GM12878 (cell line): ENCODE measurements around the gene HTT-AS. TPM values are rescaled to one million over a fixed set of nuclear protein-coding genes. Genes with fewer than 3 reads are reported as not detected.

Source experiments
- ATAC-seq: fragments of 200-7000 bp; cut with Tn5 transposase; 3 replicates; pipeline ENCODE4 v1.9.1; 2020; ENCODE audit warnings: mild to moderate bottlenecking, moderate library complexity
- BruUV-seq: library from RNA; stranded (reverse); fragments of 400-500 nt; replicated peaks from 2 replicates; lab custom pipeline; 2021; lab: Mats Ljungman, UMichigan
- CTCF ChIA-PET: fragments of 300-600 bp; sonication (Branson Sonifier 250); formaldehyde crosslinking; extraction: SDS; loops from one replicate; lab custom pipeline; 2021; ENCODE audit warnings: inconsistent platforms; lab: Yijun Ruan, JAX
- POLR2A ChIA-PET: fragments of 350-600 bp; formaldehyde crosslinking; extraction: SDS; loops from one replicate; lab custom pipeline; 2021; ENCODE audit warnings: inconsistent platforms; lab: Charles Lee
- RAD21 ChIA-PET: fragments of 300-600 bp; sonication (Branson Sonifier 250); formaldehyde crosslinking; loops from one replicate; lab custom pipeline; 2023; ENCODE audit warnings: antibody characterized with exemption; ENCODE audit not compliant: unreplicated experiment; lab: Charles Lee
- SMC1A ChIA-PET: fragments of 300-600 bp; sonication (Branson Sonifier 250); formaldehyde crosslinking; loops from one replicate; lab custom pipeline; 2023; ENCODE audit not compliant: unreplicated experiment, uncharacterized antibody; lab: Charles Lee
- DNase-seq: peaks from one replicate; pipeline ENCODE4 v3.0.0-alpha.2; 2011; ENCODE audit warnings: low read depth, low spot score
- FAIRE-seq: peaks from 3 replicates; lab custom pipeline; 2011; peaks lifted over from hg19 to GRCh38; lab: Jason Lieb, UNC
- H2AFZ ChIP-seq: 2 replicates; pipeline ENCODE4 v1.6.0; 2011; ENCODE audit warnings: low read depth, low read length, control low read depth; ENCODE audit not compliant: control insufficient read depth
- H3K27ac ChIP-seq: 2 replicates; pipeline ENCODE4 v1.5.1; 2011; ENCODE audit warnings: control low read depth; ENCODE audit not compliant: control insufficient read depth, insufficient read depth
- H3K27me3 ChIP-seq, 2 experiments: replicated peaks in 1 of 2; 2 replicates each; pipeline versions ENCODE4 v1.6.0 to v1.6.1; 2011; ENCODE audit warnings: low read length in 1 of 2; ENCODE audit not compliant: control insufficient read depth in 2 of 2, insufficient read depth in 2 of 2
- H3K36me3 ChIP-seq, 2 experiments: 2 replicates each; pipeline ENCODE4 v1.5.1; 2011; ENCODE audit warnings: low read length in 1 of 2; ENCODE audit not compliant: control insufficient read depth in 2 of 2, insufficient read depth in 2 of 2
- H3K4me1 ChIP-seq: 2 replicates; pipeline ENCODE4 v1.6.1; 2011; ENCODE audit warnings: mild to moderate bottlenecking, low read length, moderate library complexity, mixed read lengths; ENCODE audit not compliant: control insufficient read depth, insufficient read depth
- H3K4me2 ChIP-seq: 2 replicates; pipeline ENCODE4 v1.6.0; 2011; ENCODE audit warnings: control low read depth; ENCODE audit not compliant: control insufficient read depth, insufficient read depth
- H3K4me3 ChIP-seq: fragments of 200-600 bp; sonication (generic); 2 replicates; pipeline ENCODE4 v1.5.1; 2016
- H3K79me2 ChIP-seq: 2 replicates; pipeline ENCODE4 v1.6.0; 2011; ENCODE audit warnings: low read length; ENCODE audit not compliant: control insufficient read depth, insufficient read depth
- H3K9ac ChIP-seq: 2 replicates; pipeline ENCODE4 v1.8.0; 2011; ENCODE audit warnings: low read length, control low read depth, mixed read lengths; ENCODE audit not compliant: control insufficient read depth, insufficient read depth
- H3K9me3 ChIP-seq: replicated peaks from 3 replicates; pipeline ENCODE4 v1.5.1; 2011; ENCODE audit warnings: mild to moderate bottlenecking, low read length; ENCODE audit not compliant: control insufficient read depth, insufficient read depth
- H4K20me1 ChIP-seq: 2 replicates; pipeline ENCODE4 v1.6.0; 2011; ENCODE audit not compliant: control insufficient read depth, insufficient read depth
- CBFB ChIP-seq: IDR thresholded peaks from 2 replicates; pipeline ENCODE4 v1.6.1; 2016; ENCODE audit warnings: antibody characterized with exemption, low read depth
- CREM ChIP-seq: IDR thresholded peaks from 2 replicates; pipeline ENCODE4 v1.6.1; 2014; ENCODE audit warnings: antibody characterized with exemption, low read depth
- DPF2 ChIP-seq: fragments of 450-650 bp; IDR thresholded peaks from 2 replicates; pipeline ENCODE4 v1.6.1; 2017; ENCODE audit warnings: mild to moderate bottlenecking
- IRF4 ChIP-seq: IDR thresholded peaks from 2 replicates; pipeline ENCODE4 v1.6.1; 2011; ENCODE audit warnings: low read depth, low read length
- JUNB ChIP-seq: IDR thresholded peaks from 2 replicates; pipeline ENCODE4 v1.6.1; 2016; ENCODE audit warnings: antibody characterized with exemption, mild to moderate bottlenecking
- MEF2A ChIP-seq: IDR thresholded peaks from 2 replicates; pipeline ENCODE4 v1.6.1; 2011; ENCODE audit warnings: low read depth, mild to moderate bottlenecking, low read length, moderate library complexity; ENCODE audit not compliant: insufficient read depth
- NFYB ChIP-seq: IDR thresholded peaks from 2 replicates; pipeline ENCODE4 v1.6.1; 2011; ENCODE audit warnings: low read depth, mild to moderate bottlenecking, low read length, improper control_type of control experiment, moderate library complexity; ENCODE audit not compliant: insufficient read depth
- SMARCA5 ChIP-seq: fragments of 450-650 bp; IDR thresholded peaks from 2 replicates; pipeline ENCODE4 v1.6.1; 2017; ENCODE audit warnings: mild to moderate bottlenecking
- SPI1 ChIP-seq: IDR thresholded peaks from 2 replicates; pipeline ENCODE4 v1.6.1; 2011; ENCODE audit warnings: low read depth, mild to moderate bottlenecking, low read length, moderate library complexity, borderline replicate concordance; ENCODE audit not compliant: insufficient read depth
- SREBF2 ChIP-seq: IDR thresholded peaks from 2 replicates; pipeline ENCODE4 v1.6.1; 2012; ENCODE audit warnings: mild to moderate bottlenecking, low read length
- SRF ChIP-seq, 2 experiments: IDR thresholded peaks; 2 replicates each; pipeline ENCODE4 v1.6.1; 2011; ENCODE audit warnings: low read depth in 2 of 2, low read length in 2 of 2, mild to moderate bottlenecking in 1 of 2, moderate library complexity in 1 of 2
- TAF1 ChIP-seq: IDR thresholded peaks from 2 replicates; pipeline ENCODE4 v1.6.1; 2011; ENCODE audit warnings: mild to moderate bottlenecking, low read depth, low read length, borderline replicate concordance
- TCF12 ChIP-seq: IDR thresholded peaks from 2 replicates; pipeline ENCODE4 v1.6.1; 2011; ENCODE audit warnings: low read depth, mild to moderate bottlenecking, low read length
- TCF3 ChIP-seq: IDR thresholded peaks from 2 replicates; pipeline ENCODE4 v1.6.1; 2012; ENCODE audit warnings: low read depth, mild to moderate bottlenecking, low read length, borderline replicate concordance; ENCODE audit not compliant: insufficient read depth
- ZSCAN29 ChIP-seq: fragments of 450-650 bp; IDR thresholded peaks from 2 replicates; pipeline ENCODE4 v1.6.1; 2017; ENCODE audit warnings: mild to moderate bottlenecking, moderate library complexity
- WGBS: methylation state at CpG from one replicate; pipeline ENCODE4 v1.1.6; 2016; ENCODE audit warnings: low lambda C conversion rate; ENCODE audit not compliant: insufficient replicate concordance, insufficient coverage; ENCODE audit errors: missing lambda C conversion rate; 5-methylcytosine and 5-hydroxymethylcytosine counted together
- in situ Hi-C: fragments of 300-500 bp; cut with MboI; formaldehyde crosslinking; loops from 9 replicates; pipeline ENCODE4 v1.14.3; 2018; ENCODE audit warnings: mixed read lengths
- intact Hi-C: fragments of 100-400 bp; cut with micrococcal nuclease; formaldehyde crosslinking; loops from one replicate; pipeline ENCODE4 v1.14.2; 2022; ENCODE audit not compliant: unreplicated experiment
- polyA plus RNA-seq, 11 experiments: library from polyadenylated mRNA; depleted of rRNA in 4 of 11; unstranded in 6 of 11; stranded (reverse) in 5 of 11; fragments of >200 nt; fragmentation: Nextera tagmentation in 4 of 11; fragmentation: Illumina TruSeq in 1 of 11; extraction: Ambion mirVana in 4 of 11; extraction: Trizol in 1 of 11; gene quantifications; 1 replicate in 1 of 11; 2 replicates in 10 of 11; pipeline versions ENCODE4 v1.2.1 to v1.2.3, GENCODE V29; 2011 to 2016; ENCODE audit warnings: inconsistent platforms in 2 of 11, missing spikeins in 2 of 11, low read depth in 1 of 11
- total RNA-seq, 4 experiments: library from RNA; depleted of rRNA in 3 of 4; stranded (reverse); fragments of >200 nt in 3 of 4; fragmentation: Illumina TruSeq in 1 of 4; extraction: Trizol in 1 of 4; gene quantifications; 2 replicates each; pipeline versions ENCODE4 v1.2.1 to v1.2.3, GENCODE V29; 2013 to 2021
- TF ChIP-seq, protein P1 (sequence below): fragments of 450-650 bp; IDR thresholded peaks from 2 replicates; pipeline ENCODE4 v1.6.1; 2017; ENCODE audit warnings: mild to moderate bottlenecking, moderate library complexity

The HTT-AS gene
- total and polyA plus RNA-seq, 10 of the 15 experiments (the other 5 are each of a cell fraction or from before 2014, with no cell fraction given): not detected

- TF ChIP-seq, protein P1, sequence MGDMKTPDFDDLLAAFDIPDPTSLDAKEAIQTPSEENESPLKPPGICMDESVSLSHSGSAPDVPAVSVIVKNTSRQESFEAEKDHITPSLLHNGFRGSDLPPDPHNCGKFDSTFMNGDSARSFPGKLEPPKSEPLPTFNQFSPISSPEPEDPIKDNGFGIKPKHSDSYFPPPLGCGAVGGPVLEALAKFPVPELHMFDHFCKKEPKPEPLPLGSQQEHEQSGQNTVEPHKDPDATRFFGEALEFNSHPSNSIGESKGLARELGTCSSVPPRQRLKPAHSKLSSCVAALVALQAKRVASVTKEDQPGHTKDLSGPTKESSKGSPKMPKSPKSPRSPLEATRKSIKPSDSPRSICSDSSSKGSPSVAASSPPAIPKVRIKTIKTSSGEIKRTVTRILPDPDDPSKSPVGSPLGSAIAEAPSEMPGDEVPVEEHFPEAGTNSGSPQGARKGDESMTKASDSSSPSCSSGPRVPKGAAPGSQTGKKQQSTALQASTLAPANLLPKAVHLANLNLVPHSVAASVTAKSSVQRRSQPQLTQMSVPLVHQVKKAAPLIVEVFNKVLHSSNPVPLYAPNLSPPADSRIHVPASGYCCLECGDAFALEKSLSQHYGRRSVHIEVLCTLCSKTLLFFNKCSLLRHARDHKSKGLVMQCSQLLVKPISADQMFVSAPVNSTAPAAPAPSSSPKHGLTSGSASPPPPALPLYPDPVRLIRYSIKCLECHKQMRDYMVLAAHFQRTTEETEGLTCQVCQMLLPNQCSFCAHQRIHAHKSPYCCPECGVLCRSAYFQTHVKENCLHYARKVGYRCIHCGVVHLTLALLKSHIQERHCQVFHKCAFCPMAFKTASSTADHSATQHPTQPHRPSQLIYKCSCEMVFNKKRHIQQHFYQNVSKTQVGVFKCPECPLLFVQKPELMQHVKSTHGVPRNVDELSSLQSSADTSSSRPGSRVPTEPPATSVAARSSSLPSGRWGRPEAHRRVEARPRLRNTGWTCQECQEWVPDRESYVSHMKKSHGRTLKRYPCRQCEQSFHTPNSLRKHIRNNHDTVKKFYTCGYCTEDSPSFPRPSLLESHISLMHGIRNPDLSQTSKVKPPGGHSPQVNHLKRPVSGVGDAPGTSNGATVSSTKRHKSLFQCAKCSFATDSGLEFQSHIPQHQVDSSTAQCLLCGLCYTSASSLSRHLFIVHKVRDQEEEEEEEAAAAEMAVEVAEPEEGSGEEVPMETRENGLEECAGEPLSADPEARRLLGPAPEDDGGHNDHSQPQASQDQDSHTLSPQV: peak; percentile 92
- TF ChIP-seq ZSCAN29 (no peak), SMARCA5 (peak; percentile 39; the same call in 1 of the 2 replicates)
These were observed 27.7 kb downstream of the HTT-AS start (continued) for GRCh38 chr4:3046623-3047022.

DNA sequence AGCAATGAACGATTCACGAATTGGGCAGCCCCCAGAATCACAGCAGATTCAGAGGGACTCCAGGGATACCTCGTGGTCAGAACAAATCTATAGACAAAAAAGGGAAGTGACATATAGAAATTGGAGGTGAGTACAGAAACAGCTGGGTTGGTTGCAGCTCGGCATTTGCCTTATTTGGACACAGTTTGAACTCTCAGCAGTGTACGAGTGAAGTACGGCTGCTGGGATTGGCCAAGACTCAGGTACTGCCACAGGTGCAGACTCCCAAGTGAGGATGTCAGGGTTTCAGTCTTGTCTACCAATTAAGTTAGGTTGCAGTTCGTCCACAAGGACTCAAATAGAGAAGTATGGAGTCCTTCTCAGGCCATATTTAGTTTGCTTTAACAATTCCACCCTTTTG lies 28.2 kb downstream of the HTT-AS start:
- TF ChIP-seq NFYB (peak; percentile 69), SRF (IDR thresholded peaks at IDR 0.05; ENCODE audit: low read depth in 2 of 2, low read length in 2 of 2) (peak; percentile 89 to 99), CBFB (no peak), SPI1 (peak; percentile 96), MEF2A (0 out of 2 replicates have a peak, but pooled peaks have one; percentile 11), JUNB (peak; percentile 36), TCF3 (peak; percentile 64; the same call in 1 of the 2 replicates), TAF1 (0 out of 2 replicates have a peak, but pooled peaks have one; percentile 5), DPF2 (no peak), IRF4 (peak; percentile 63; the same call in 1 of the 2 replicates), SREBF2 (no peak), TCF12 (peak; percentile 92), CREM (peak; percentile 34; the same call in 1 of the 2 replicates)
- TF ChIP-seq, all 136 proteins: peak for 10
- ChIA-PET CTCF (interaction anchor here (0.7 to 4.3 kb wide), 16 partner anchors 10 to 1005 kb away, joined by 3 to 17 read pairs (median 4); no protein-coding TSS in a partner anchor), RAD21 (interaction anchor here (0.6 to 2.4 kb wide), 8 partner anchors 8 to 300 kb away, joined by 3 to 7 read pairs (median 4); no protein-coding TSS in a partner anchor), POLR2A (interaction anchor here (1.2 to 1.6 kb wide), 2 partner anchors 32 to 34 kb away, joined by 6 read pairs; no protein-coding TSS in a partner anchor), SMC1A (interaction anchor here (0.7 to 3.7 kb wide), 8 partner anchors 9 to 77 kb away, joined by 3 to 11 read pairs (median 4); no protein-coding TSS in a partner anchor)
- Histone ChIP-seq H3K4me3 (no peak overlapping the region; the same call in 1 of the 2 replicates), H3K9me3 (peaks cover 8% of the 10 kb centered on the region), H3K4me1 (peaks cover 53% of the 10 kb centered on the region), H3K27ac (peak overlapping the region; percentile 70), H3K4me2 (no peak overlapping the region), H3K27me3 (no peaks in the 10 kb centered on the region), H3K9ac (no peak overlapping the region), H2AFZ (no peak overlapping the region), H3K79me2 (peaks cover 12% of the 10 kb centered on the region), H4K20me1 (no peaks in the 10 kb centered on the region), H3K36me3 (no peaks in the 10 kb centered on the region; a peak in 1 of 4 replicates)
- DNase-seq (no peak), FAIRE-seq (peak; percentile 44), ATAC-seq (peak; percentile 44)
- intact Hi-C loops: loop anchor here (2.0 to 10.0 kb wide), 2 partner anchors 91 to 281 kb away; no protein-coding TSS in a partner anchor
- WGBS: 17% methylated on average over 7 of the region's 7 CpGs
- BruUV-seq: no TSS peak
- in situ Hi-C loops: loop anchor here (5.0 kb wide), 1 partner anchor 36 kb away; no protein-coding TSS in a partner anchor
